Body of pancreas (tissue), 4 donors: Measurements from ENCODE around the gene ADAMTS19.

Experiments used
- POLR2A ChIP-seq, 3 donors: fragments of 450-650 bp; IDR thresholded peaks; one replicate each; pipeline ENCODE4 v1.6.1; 2016; ENCODE audit warnings: antibody characterized with exemption in 3 of 3, mild to moderate bottlenecking in 2 of 3
- TF ChIP-seq, protein P1 (sequence below), 7 experiments: fragments of 450-650 bp in 4 of 7; fragments of 200-600 bp in 3 of 7; sonication (generic) in 3 of 7; IDR thresholded peaks; one replicate each; pipeline ENCODE4 v1.5.1; 2016 to 2019; ENCODE audit warnings: antibody characterized with exemption in 7 of 7

DNA sequence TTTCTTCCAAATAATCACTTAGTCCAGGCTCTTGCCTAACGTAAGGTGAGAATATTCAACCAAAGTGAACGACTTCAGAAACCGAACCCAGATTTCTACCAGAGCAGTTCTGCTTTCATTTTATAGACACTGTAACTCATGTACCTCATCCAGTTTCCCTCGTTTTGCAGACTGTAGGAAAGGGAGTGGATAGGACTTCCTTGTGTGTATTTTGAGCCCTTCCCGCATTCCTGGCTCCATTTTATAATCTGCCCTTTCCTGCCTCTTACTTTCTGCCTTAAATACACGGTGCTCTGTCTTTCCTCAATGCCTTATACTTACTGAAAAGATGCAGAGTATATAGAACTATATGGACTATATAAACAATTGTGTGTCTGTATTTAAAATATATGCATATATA, 308.6 kb downstream of the ADAMTS19 start:
- TF ChIP-seq, protein P1, sequence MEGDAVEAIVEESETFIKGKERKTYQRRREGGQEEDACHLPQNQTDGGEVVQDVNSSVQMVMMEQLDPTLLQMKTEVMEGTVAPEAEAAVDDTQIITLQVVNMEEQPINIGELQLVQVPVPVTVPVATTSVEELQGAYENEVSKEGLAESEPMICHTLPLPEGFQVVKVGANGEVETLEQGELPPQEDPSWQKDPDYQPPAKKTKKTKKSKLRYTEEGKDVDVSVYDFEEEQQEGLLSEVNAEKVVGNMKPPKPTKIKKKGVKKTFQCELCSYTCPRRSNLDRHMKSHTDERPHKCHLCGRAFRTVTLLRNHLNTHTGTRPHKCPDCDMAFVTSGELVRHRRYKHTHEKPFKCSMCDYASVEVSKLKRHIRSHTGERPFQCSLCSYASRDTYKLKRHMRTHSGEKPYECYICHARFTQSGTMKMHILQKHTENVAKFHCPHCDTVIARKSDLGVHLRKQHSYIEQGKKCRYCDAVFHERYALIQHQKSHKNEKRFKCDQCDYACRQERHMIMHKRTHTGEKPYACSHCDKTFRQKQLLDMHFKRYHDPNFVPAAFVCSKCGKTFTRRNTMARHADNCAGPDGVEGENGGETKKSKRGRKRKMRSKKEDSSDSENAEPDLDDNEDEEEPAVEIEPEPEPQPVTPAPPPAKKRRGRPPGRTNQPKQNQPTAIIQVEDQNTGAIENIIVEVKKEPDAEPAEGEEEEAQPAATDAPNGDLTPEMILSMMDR (IDR thresholded peaks at IDR 0.05) = no peak
- TF ChIP-seq POLR2A (IDR thresholded peaks at IDR 0.05) = no peak
